Neutrophil (primary cell): ENCODE data around the gene GIT1.

Experiments used
- H3K27ac ChIP-seq: fragments of 200-600 bp; sonication (generic); 2 replicates; pipeline ENCODE4 v1.5.1; 2016; ENCODE audit warnings: mild to moderate bottlenecking, moderate library complexity
- H3K27me3 ChIP-seq: fragments of 200-600 bp; sonication (generic); 2 replicates; pipeline ENCODE4 v1.6.0; 2016; ENCODE audit warnings: mild to moderate bottlenecking
- H3K36me3 ChIP-seq: fragments of 200-600 bp; sonication (generic); 2 replicates; pipeline ENCODE4 v1.5.1; 2017
- H3K4me1 ChIP-seq, 2 experiments: fragments of 200-600 bp in 1 of 2; sonication (generic) in 1 of 2; 1 replicate in 1 of 2; 2 replicates in 1 of 2; pipeline versions ENCODE4 v1.5.1 to v1.6.1; 2013 to 2016; ENCODE audit warnings: low read depth in 1 of 2, low read length in 1 of 2, mild to moderate bottlenecking in 1 of 2, moderate library complexity in 1 of 2; ENCODE audit not compliant: control insufficient read depth in 1 of 2, insufficient read depth in 1 of 2
- H3K4me3 ChIP-seq, 2 experiments: fragments of 200-600 bp in 1 of 2; sonication (generic) in 1 of 2; 1 replicate in 1 of 2; 2 replicates in 1 of 2; pipeline ENCODE4 v1.5.1; 2013 to 2016; ENCODE audit warnings: low read depth in 1 of 2, low read length in 1 of 2, mild to moderate bottlenecking in 1 of 2, moderate library complexity in 1 of 2
- H3K9me3 ChIP-seq: fragments of 200-600 bp; sonication (generic); 2 replicates; pipeline ENCODE4 v1.5.1; 2016
- TF ChIP-seq, protein P1 (sequence below): fragments of 200-600 bp; sonication (generic); IDR thresholded peaks from 2 replicates; pipeline ENCODE4 v1.5.1; 2016; ENCODE audit warnings: antibody characterized with exemption

The GIT1 gene

GRCh38 chr17:29566473-29567303, 22.8 kb downstream of the GIT1 start, which contains the start of gene ABHD15:
Gene ABHD15, minus strand, starts transcription at chr17:29567037. Its CDS starts 71 bp downstream, at chr17:29566966.
- TF ChIP-seq, protein P1, sequence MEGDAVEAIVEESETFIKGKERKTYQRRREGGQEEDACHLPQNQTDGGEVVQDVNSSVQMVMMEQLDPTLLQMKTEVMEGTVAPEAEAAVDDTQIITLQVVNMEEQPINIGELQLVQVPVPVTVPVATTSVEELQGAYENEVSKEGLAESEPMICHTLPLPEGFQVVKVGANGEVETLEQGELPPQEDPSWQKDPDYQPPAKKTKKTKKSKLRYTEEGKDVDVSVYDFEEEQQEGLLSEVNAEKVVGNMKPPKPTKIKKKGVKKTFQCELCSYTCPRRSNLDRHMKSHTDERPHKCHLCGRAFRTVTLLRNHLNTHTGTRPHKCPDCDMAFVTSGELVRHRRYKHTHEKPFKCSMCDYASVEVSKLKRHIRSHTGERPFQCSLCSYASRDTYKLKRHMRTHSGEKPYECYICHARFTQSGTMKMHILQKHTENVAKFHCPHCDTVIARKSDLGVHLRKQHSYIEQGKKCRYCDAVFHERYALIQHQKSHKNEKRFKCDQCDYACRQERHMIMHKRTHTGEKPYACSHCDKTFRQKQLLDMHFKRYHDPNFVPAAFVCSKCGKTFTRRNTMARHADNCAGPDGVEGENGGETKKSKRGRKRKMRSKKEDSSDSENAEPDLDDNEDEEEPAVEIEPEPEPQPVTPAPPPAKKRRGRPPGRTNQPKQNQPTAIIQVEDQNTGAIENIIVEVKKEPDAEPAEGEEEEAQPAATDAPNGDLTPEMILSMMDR, result no peak
- H3K4me1 ChIP-seq, result peaks cover 35 to 38% of the 10 kb centered on the region in 2 experiments

DNA sequence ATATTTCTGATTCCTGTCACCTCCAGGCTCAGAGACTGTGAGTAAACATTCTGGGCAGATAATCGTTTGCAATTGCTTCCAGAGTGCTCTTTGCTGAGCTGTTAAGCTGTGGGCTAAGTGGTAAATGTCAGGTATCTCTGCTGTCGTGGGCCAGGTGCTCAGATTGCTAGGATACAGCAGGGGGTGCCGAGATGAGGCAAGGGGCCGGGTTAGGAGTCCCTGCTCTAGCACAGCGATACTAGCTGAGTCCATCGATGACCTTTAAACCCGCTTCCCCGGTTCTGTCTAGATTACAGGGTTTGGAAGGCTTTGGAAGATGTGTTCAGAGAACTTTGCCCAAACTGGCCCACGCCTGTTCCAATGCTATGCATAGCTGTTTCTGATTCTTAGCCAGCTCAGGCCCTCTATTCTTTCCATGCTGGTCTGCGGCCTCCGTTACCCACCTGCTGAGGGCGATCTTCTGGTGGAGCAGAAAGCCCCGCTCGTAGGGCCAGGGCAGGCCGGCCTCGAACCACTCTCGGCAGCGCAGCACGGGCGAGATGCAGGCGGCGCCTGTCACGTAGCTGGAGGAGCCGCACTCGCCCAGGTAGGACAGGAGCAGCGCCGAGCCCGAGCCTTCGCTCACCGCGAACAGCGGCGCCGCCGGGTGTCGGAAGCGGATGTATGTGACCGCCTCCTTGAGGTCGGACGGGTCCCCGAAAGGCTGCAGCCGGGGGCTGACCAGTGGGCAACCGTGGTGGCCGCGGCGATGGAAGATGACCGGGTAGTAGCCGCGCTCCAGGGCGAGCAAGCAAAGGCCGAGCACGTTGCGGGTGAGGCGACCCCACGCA, 23.6 kb downstream of the GIT1 start:
- Histone ChIP-seq H3K27ac (no peak overlapping the region), H3K27me3 (peaks cover 63% of the 10 kb centered on the region), H3K4me1 (peaks cover 35 to 38% of the 10 kb centered on the region in 2 experiments), H3K9me3 (no peaks in the 10 kb centered on the region), H3K4me3 (peak overlapping the region; percentile 72 to 73), H3K36me3 (no peaks in the 10 kb centered on the region)
- TF ChIP-seq, protein P1, result no peak

More at GRCh38 chr17:29566473-29567303, 22.8 kb downstream of the GIT1 start, which contains the start of gene ABHD15:
- no peak within 1 kb of the TSS for H3K27ac ChIP-seq
- peak within 1 kb of the TSS; percentile 72 to 73 for H3K4me3 ChIP-seq
- peaks cover 59% of the 10 kb centered on the region for H3K27me3 ChIP-seq
- H3K36me3 ChIP-seq, result no peaks in the 10 kb centered on the region
- no peaks in the 10 kb centered on the region for H3K9me3 ChIP-seq

GRCh38 chr17:29563816-29564215, 25.6 kb downstream of the GIT1 start:
- TF ChIP-seq, protein P1, result no peak
- Histone ChIP-seq H3K4me1 (peaks cover 29 to 33% of the 10 kb centered on the region in 2 experiments), H3K27me3 (peaks cover 55% of the 10 kb centered on the region), H3K27ac (no peak overlapping the region), H3K4me3 (no peak overlapping the region), H3K36me3 (no peaks in the 10 kb centered on the region), H3K9me3 (no peaks in the 10 kb centered on the region)

DNA sequence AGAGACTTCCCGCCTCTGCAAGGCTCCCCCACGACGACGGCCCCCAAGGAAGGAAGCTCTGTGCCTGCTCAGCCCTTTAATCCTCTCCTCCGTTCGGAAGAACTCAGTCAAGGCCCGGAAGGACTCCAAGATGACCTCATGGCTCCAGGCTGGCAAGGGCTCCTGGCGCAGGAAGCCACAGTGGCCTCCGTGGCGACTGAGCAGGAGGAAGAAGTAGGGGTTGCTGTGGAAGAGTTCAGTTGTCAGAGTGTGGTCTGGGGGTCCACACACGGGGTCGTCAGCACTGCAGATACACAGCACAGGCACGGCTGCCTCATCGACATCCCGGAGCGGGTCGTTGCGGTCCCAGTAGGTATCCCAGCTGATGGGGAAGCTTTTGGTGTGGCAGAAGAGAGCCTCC, 26.8 kb downstream of the GIT1 start:
- Histone ChIP-seq H3K36me3 (no peaks in the 10 kb centered on the region), H3K4me1 (peaks cover 20 to 23% of the 10 kb centered on the region in 2 experiments), H3K27me3 (peaks cover 43% of the 10 kb centered on the region), H3K4me3 (no peak overlapping the region), H3K27ac (no peak overlapping the region), H3K9me3 (no peaks in the 10 kb centered on the region)
- TF ChIP-seq, protein P1, result no peak

DNA sequence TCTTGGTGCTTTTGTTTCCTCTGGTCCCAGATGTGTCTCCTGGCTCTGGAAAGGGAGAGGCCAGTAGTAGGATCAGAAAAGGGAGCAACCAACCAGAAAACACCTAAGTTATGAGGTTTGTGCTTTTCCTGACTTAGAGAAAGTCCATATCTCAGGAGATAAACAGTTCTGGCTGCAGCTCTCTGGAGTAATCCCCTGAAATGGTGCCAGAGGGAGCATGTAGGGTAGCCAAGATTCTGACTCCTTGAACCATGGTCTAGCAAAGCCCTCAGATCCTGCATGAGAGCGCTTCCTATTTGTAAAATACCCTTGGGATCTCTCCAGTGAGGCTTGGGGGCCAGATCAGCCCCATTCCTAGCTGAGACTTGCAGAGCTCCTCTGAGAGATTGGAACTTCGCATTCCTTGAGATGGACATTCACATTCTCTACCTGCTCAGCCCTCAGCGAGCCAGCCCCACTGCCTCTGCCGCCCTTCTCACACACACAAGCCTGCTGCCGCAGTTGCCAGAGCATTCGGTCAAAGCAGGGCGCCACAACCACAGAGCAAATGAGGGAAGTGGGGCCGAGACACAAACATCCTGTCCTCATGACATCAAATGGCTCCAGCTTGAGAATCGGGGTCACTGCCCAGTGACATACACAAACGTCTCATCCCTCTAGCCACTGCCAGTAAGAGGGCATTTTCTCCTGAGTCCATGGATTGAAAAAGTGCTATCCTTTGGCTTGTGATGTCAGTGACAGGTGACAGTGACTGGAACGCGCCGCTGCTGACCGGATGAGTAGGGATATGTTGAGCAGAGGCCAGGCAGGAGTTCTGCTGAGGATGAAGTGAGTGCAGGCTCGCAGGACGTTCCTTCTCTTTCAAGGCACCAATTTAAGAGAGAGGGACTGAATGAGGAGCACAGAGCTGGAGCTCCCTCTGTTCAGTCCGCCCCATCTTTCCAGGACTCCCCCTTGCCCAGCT, 27.6 kb downstream of the GIT1 start:
- Histone ChIP-seq H3K36me3 (no peaks in the 10 kb centered on the region), H3K9me3 (no peaks in the 10 kb centered on the region), H3K4me3 (no peak overlapping the region), H3K4me1 (peaks cover 14 to 16% of the 10 kb centered on the region in 2 experiments), H3K27ac (no peak overlapping the region), H3K27me3 (peaks cover 35% of the 10 kb centered on the region)
- TF ChIP-seq, protein P1, result no peak
